IMR-90 (cell line): Measurements from ENCODE around the gene LONP1. TPM values are rescaled to one million over a fixed set of nuclear protein-coding genes. Genes with fewer than 3 reads are reported as not detected.

Experiments
- ATAC-seq: fragments of 200-7000 bp; cut with Tn5 transposase; 2 replicates; pipeline ENCODE4 v1.9.1; 2020; ENCODE audit warnings: low read depth, mild to moderate bottlenecking, moderate library complexity
- Bru-seq: library from RNA; stranded (reverse); fragments of 400-500 nt; gene quantifications from one replicate; lab custom pipeline; 2021; lab: Mats Ljungman, UMichigan
- BruChase-seq, 2 experiments: library from RNA; stranded (reverse); fragments of 400-500 nt; gene quantifications; one replicate each; lab custom pipeline; 2021; lab: Mats Ljungman, UMichigan
- BruUV-seq: library from RNA; stranded (reverse); fragments of 400-500 nt; replicated peaks from 2 replicates; lab custom pipeline; 2021; lab: Mats Ljungman, UMichigan
- CTCF ChIA-PET: fragments of 300-600 bp; formaldehyde crosslinking; extraction: SDS; loops from one replicate; lab custom pipeline; 2021; ENCODE audit warnings: antibody characterized with exemption; lab: Yijun Ruan, JAX
- POLR2A ChIA-PET: fragments of 300-600 bp; sonication (Branson Sonifier 250); formaldehyde crosslinking; loops from one replicate; lab custom pipeline; 2022; ENCODE audit warnings: antibody characterized with exemption; ENCODE audit not compliant: unreplicated experiment; lab: Charles Lee
- DNase-seq: peaks from one replicate; pipeline ENCODE4 v3.0.0; 2013
- H2AFZ ChIP-seq: replicated peaks from 2 replicates; pipeline ENCODE3; 2013; ENCODE audit warnings: low read length, mild to moderate bottlenecking; ENCODE audit not compliant: poor library complexity
- H2AK5ac ChIP-seq: 2 replicates; pipeline ENCODE4 v1.6.1; 2013; ENCODE audit warnings: low read depth, low read length, inconsistent platforms
- H2AK9ac ChIP-seq: replicated peaks from 2 replicates; pipeline ENCODE3; 2013; ENCODE audit warnings: mild to moderate bottlenecking, low read depth, low read length, moderate library complexity; ENCODE audit not compliant: poor library complexity
- H2BK120ac ChIP-seq: 2 replicates; pipeline ENCODE4 v1.6.1; 2013; ENCODE audit warnings: low read depth, low read length, inconsistent platforms
- H2BK15ac ChIP-seq: 3 replicates; pipeline ENCODE4 v1.6.1; 2013; ENCODE audit warnings: low read depth, low read length, inconsistent platforms
- H2BK20ac ChIP-seq: 2 replicates; pipeline ENCODE4 v1.6.1; 2013; ENCODE audit warnings: low read depth, mild to moderate bottlenecking, inconsistent platforms, low read length, moderate library complexity
- H2BK5ac ChIP-seq: 2 replicates; pipeline ENCODE4 v1.6.1; 2013; ENCODE audit warnings: mild to moderate bottlenecking, low read depth, low read length, inconsistent platforms; ENCODE audit not compliant: poor library complexity, severe bottlenecking
- H3K14ac ChIP-seq: replicated peaks from 2 replicates; pipeline ENCODE4 v1.6.1; 2013; ENCODE audit warnings: low read depth, low read length, inconsistent platforms
- H3K18ac ChIP-seq: 2 replicates; pipeline ENCODE4 v1.6.1; 2013; ENCODE audit warnings: low read depth, low read length, control low read depth
- H3K23ac ChIP-seq: 2 replicates; pipeline ENCODE4 v1.6.1; 2013; ENCODE audit warnings: low read depth, low read length, inconsistent platforms
- H3K27ac ChIP-seq: 2 replicates; pipeline ENCODE4 v1.5.1; 2013; ENCODE audit warnings: mild to moderate bottlenecking, control low read depth, low read length; ENCODE audit not compliant: insufficient read depth
- H3K27me3 ChIP-seq: 2 replicates; pipeline ENCODE4 v1.6.1; 2013; ENCODE audit warnings: low read length; ENCODE audit not compliant: control insufficient read depth, insufficient read depth
- H3K36me3 ChIP-seq: 2 replicates; pipeline ENCODE4 v1.6.1; 2013; ENCODE audit warnings: low read length, mixed read lengths; ENCODE audit not compliant: control insufficient read depth, insufficient read depth
- H3K4ac ChIP-seq: 2 replicates; pipeline ENCODE4 v1.6.1; 2013; ENCODE audit warnings: low read depth, low read length, inconsistent platforms
- H3K4me1 ChIP-seq: 2 replicates; pipeline ENCODE4 v1.6.1; 2013; ENCODE audit warnings: low read length, mixed read lengths; ENCODE audit not compliant: control insufficient read depth, insufficient read depth
- H3K4me2 ChIP-seq: 2 replicates; pipeline ENCODE4 v1.6.1; 2013; ENCODE audit warnings: low read depth, mild to moderate bottlenecking, control low read depth, low read length, moderate library complexity
- H3K4me3 ChIP-seq: 2 replicates; pipeline ENCODE4 v1.5.1; 2013; ENCODE audit warnings: low read depth, mild to moderate bottlenecking, control low read depth, low read length, moderate library complexity; ENCODE audit not compliant: insufficient read depth
- H3K56ac ChIP-seq: 2 replicates; pipeline ENCODE4 v1.6.1; 2013; ENCODE audit warnings: low read length, inconsistent platforms; ENCODE audit not compliant: insufficient read depth; ENCODE audit errors: extremely low read depth
- H3K79me1 ChIP-seq, 2 experiments: 2 replicates each; pipeline ENCODE4 v1.6.1; 2013; ENCODE audit warnings: low read length in 2 of 2, inconsistent platforms in 1 of 2, low read depth in 1 of 2
- H3K9ac ChIP-seq: 2 replicates; pipeline ENCODE4 v1.6.1; 2013; ENCODE audit warnings: low read depth, low read length, control low read depth
- H3K9me1 ChIP-seq: 2 replicates; pipeline ENCODE4 v1.6.1; 2013; ENCODE audit warnings: low read length, inconsistent platforms; ENCODE audit not compliant: insufficient read depth
- H3K9me3 ChIP-seq: 2 replicates; pipeline ENCODE4 v1.6.1; 2013; ENCODE audit warnings: low read length; ENCODE audit not compliant: control insufficient read depth, insufficient read depth
- H4K20me1 ChIP-seq: 2 replicates; pipeline ENCODE4 v1.6.1; 2013; ENCODE audit warnings: low read length, inconsistent platforms; ENCODE audit not compliant: insufficient read depth
- H4K5ac ChIP-seq: 2 replicates; pipeline ENCODE4 v1.6.1; 2013; ENCODE audit warnings: mild to moderate bottlenecking, low read depth, low read length, control low read depth
- H4K8ac ChIP-seq, 2 experiments: 2 replicates each; pipeline ENCODE4 v1.6.1; 2013; ENCODE audit warnings: low read depth in 2 of 2, low read length in 2 of 2, control low read depth in 1 of 2, inconsistent platforms in 1 of 2
- H4K91ac ChIP-seq: 2 replicates; pipeline ENCODE4 v1.6.1; 2013; ENCODE audit warnings: low read depth, low read length, inconsistent platforms; ENCODE audit not compliant: insufficient read depth
- BHLHE40 ChIP-seq: fragments of 150-350 bp; IDR thresholded peaks from 2 replicates; pipeline ENCODE4 v1.6.1; 2016; ENCODE audit warnings: mild to moderate bottlenecking, low read depth, low read length
- CTCF ChIP-seq: conservative IDR thresholded peaks from 2 replicates; pipeline ENCODE4 v1.5.1; 2012; ENCODE audit warnings: mild to moderate bottlenecking, low read depth, low read length, improper control_type of control experiment
- ELK1 ChIP-seq: fragments of 150-350 bp; IDR thresholded peaks from 2 replicates; pipeline ENCODE4 v1.6.1; 2016; ENCODE audit warnings: low read depth, mild to moderate bottlenecking, low read length, moderate library complexity, borderline replicate concordance
- MAZ ChIP-seq: IDR thresholded peaks from 2 replicates; pipeline ENCODE4 v1.6.1; 2012; ENCODE audit warnings: low read depth, mild to moderate bottlenecking, low read length, improper control_type of control experiment, moderate library complexity, borderline replicate concordance
- MXI1 ChIP-seq: IDR thresholded peaks from 2 replicates; pipeline ENCODE4 v1.6.1; 2012; ENCODE audit warnings: low read depth, mild to moderate bottlenecking, low read length, moderate library complexity, borderline replicate concordance
- NFE2L2 ChIP-seq: fragments of 150-350 bp; IDR thresholded peaks from 2 replicates; pipeline ENCODE4 v1.6.1; 2016; ENCODE audit warnings: low read depth, mild to moderate bottlenecking, low read length
- RAD21 ChIP-seq: IDR thresholded peaks from 2 replicates; pipeline ENCODE4 v1.6.1; 2012; ENCODE audit warnings: low read length, improper control_type of control experiment
- RFX5 ChIP-seq: IDR thresholded peaks from 2 replicates; pipeline ENCODE4 v1.8.0; 2012; ENCODE audit warnings: low read depth, mild to moderate bottlenecking, low read length, moderate library complexity
- SMC3 ChIP-seq: fragments of 150-350 bp; IDR thresholded peaks from 2 replicates; pipeline ENCODE4 v1.6.1; 2016; ENCODE audit warnings: low read depth, mild to moderate bottlenecking, antibody characterized with exemption, low read length, moderate library complexity
- WGBS, 2 experiments: methylation state at CpG; one replicate each; pipeline versions ENCODE4 v1.1.5 to v1.1.7; 2013; ENCODE audit warnings: missing lambda C conversion rate in 2 of 2; ENCODE audit not compliant: insufficient read length in 1 of 2; ENCODE audit errors: extremely low coverage in 2 of 2; 5-methylcytosine and 5-hydroxymethylcytosine counted together
- dilution Hi-C: fragments of 300-500 bp; cut with HindIII; formaldehyde crosslinking; loops from one replicate; pipeline ENCODE4 v1.14.3; 2018; ENCODE audit warnings: low sequenced_read_pairs; ENCODE audit not compliant: unreplicated experiment
- in situ Hi-C: fragments of 300-500 bp; cut with MboI; formaldehyde crosslinking; loops from 3 replicates; pipeline ENCODE4 v1.14.3; 2019; ENCODE audit warnings: low sequenced_read_pairs, inconsistent platforms, mixed read lengths
- intact Hi-C: fragments of 100-400 bp; cut with micrococcal nuclease; formaldehyde crosslinking; loops from 2 replicates; pipeline ENCODE4 v1.10.0; 2022
- long read RNA-seq: library from polyadenylated mRNA; unstranded; transcript quantifications from one replicate; pipeline ENCODE4 v2.0.0, GENCODE V29; 2021; ENCODE audit not compliant: unreplicated experiment
- polyA plus RNA-seq, 3 experiments: library from polyadenylated mRNA; depleted of rRNA; stranded (reverse); fragments of >200 nt; gene quantifications; 2 replicates each; pipeline ENCODE4 v1.2.3, GENCODE V29; 2012; ENCODE audit warnings: low replicate concordance in 1 of 3
- total RNA-seq: library from RNA; depleted of rRNA; stranded (reverse); fragments of >200 nt; gene quantifications from 2 replicates; pipeline ENCODE4 v1.2.3, GENCODE V29; 2012; rRNA removed
- TF ChIP-seq, protein P1 (sequence below): fragments of 150-350 bp; IDR thresholded peaks from 2 replicates; pipeline ENCODE4 v1.6.1; 2017; ENCODE audit warnings: mild to moderate bottlenecking, antibody characterized with exemption, low read length, low read depth

LONP1 gene
- 64.2 and 70.3 TPM in 2 replicates for total RNA-seq
- polyA plus RNA-seq (2012; rRNA removed) = 90.9 and 93.2 TPM in 2 replicates
- polyA plus RNA-seq (2012; cell fraction: cytosol; rRNA removed) = 75.7 and 144 TPM in 2 replicates
- polyA plus RNA-seq (2012; cell fraction: nucleus; rRNA removed; ENCODE audit: low replicate concordance) = 158 and 371 TPM in 2 replicates
- percentile 78 among the genes with signal in this experiment for Bru-seq, nascent RNA
- BruChase-seq, experiment 1, labeled RNA remaining after a 6-hour chase = percentile 84 among the genes with signal in this experiment
- BruChase-seq, experiment 2, labeled RNA remaining after a 2-hour chase = percentile 76 among the genes with signal in this experiment
- long read RNA-seq, transcript LONP1-201 (18 exons, 3,236 nt) = major isoform, 232 of 309 reads
- long read RNA-seq, partial matches to known transcripts = 49 of 309 reads
- long read RNA-seq, other reads (novel, unspliced or antisense) = 27 of 309 reads

- in situ Hi-C loops (no loop called here), dilution Hi-C loops (no loop called here), intact Hi-C loops (no loop called here)
- Histone ChIP-seq H3K9me1 (peaks cover 9% of the 10 kb centered on the region), H3K18ac (peak within 1 kb of the TSS; percentile 40), H4K20me1 (peaks cover 30% of the 10 kb centered on the region), H4K5ac (peak within 1 kb of the TSS; percentile 69), H4K91ac (peak within 1 kb of the TSS; percentile 98), H3K36me3 (peaks cover 6% of the 10 kb centered on the region), H2AK9ac (peak within 1 kb of the TSS; percentile 94), H2BK20ac (peak within 1 kb of the TSS; percentile 64), H3K4me3 (peak within 1 kb of the TSS; percentile 49), H4K8ac (peak within 1 kb of the TSS; percentile 71 to 98), H3K9me3 (no peaks in the 10 kb centered on the region), H3K9ac (peak within 1 kb of the TSS; percentile 89), H2AK5ac (peak within 1 kb of the TSS; percentile 78), H3K23ac (peak within 1 kb of the TSS; percentile 89), H3K27ac (peak within 1 kb of the TSS; percentile 81), H3K27me3 (no peaks in the 10 kb centered on the region), H2BK15ac (peak within 1 kb of the TSS; percentile 86; the same call in 1 of the 3 replicates), H3K56ac (peak within 1 kb of the TSS; percentile 87), H3K4ac (peak within 1 kb of the TSS; percentile 93), H3K14ac (peak within 1 kb of the TSS; percentile 93), H2BK5ac (peak within 1 kb of the TSS; percentile 82), H2BK120ac (peak within 1 kb of the TSS; percentile 71), H3K4me2 (peak within 1 kb of the TSS; percentile 94), H2AFZ (peak within 1 kb of the TSS; percentile 100), H3K79me1 (peaks cover 0 to 21% of the 10 kb centered on the region in 2 experiments; a peak in 2 of 4 replicates), H3K4me1 (peaks cover 4% of the 10 kb centered on the region)
- ATAC-seq = peak; percentile 91
- CTCF ChIA-PET = interaction anchor here (0.6 to 0.9 kb wide), 3 partner anchors 8 to 1780 kb away, joined by 3 to 7 read pairs (median 3); no protein-coding TSS in a partner anchor
- BruUV-seq = no TSS peak
- peak; percentile 99 for DNase-seq
- WGBS, 2 experiments = 0% methylated on average over 54 of the region's 90 CpGs; no CpG with 5 or more reads in 1 of the 2 experiments
- POLR2A ChIA-PET = interaction anchor here (1.0 kb wide), 1 partner anchor 34 kb away, joined by 5 read pairs; no protein-coding TSS in a partner anchor
- peak; percentile 47 for TF ChIP-seq SMC3
- peak; percentile 46 for TF ChIP-seq RAD21
- peak; percentile 45; the same call in 1 of the 2 replicates for TF ChIP-seq MAZ
- peak; percentile 98 for TF ChIP-seq MXI1
- no peak for TF ChIP-seq NFE2L2
- peak; percentile 97 for TF ChIP-seq CTCF
- no peak for TF ChIP-seq RFX5
- peak; percentile 99 for TF ChIP-seq BHLHE40
- 0 out of 2 replicates have a peak, but pooled peaks have one; percentile 14 for TF ChIP-seq ELK1
- TF ChIP-seq, protein P1, sequence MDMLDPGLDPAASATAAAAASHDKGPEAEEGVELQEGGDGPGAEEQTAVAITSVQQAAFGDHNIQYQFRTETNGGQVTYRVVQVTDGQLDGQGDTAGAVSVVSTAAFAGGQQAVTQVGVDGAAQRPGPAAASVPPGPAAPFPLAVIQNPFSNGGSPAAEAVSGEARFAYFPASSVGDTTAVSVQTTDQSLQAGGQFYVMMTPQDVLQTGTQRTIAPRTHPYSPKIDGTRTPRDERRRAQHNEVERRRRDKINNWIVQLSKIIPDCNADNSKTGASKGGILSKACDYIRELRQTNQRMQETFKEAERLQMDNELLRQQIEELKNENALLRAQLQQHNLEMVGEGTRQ = peak; percentile 98
Measured at GRCh38 chr19:5719961-5720790, at the start of gene LONP1, which contains the start of gene CATSPERD. Gene LONP1 (minus strand): TSS chr19:5720146. CDS start chr19:5720132, 14 bp downstream. Gene CATSPERD (plus strand): TSS chr19:5720637. CDS start chr19:5720738, 101 bp downstream.
